NCI-H187 (cell line): ENCODE measurements around the gene GNG7.
"Not testable (repeated sequence)": the region's sequence is repeated elsewhere in the genome, so short reads cannot be mapped to it uniquely, and the experiment has no call there.

Experiments
- DNase-seq, 2 experiments: peaks; one replicate each; lab custom pipeline; 2025; lab: John Stamatoyannopoulos, UW

GNG7 gene

DNA sequence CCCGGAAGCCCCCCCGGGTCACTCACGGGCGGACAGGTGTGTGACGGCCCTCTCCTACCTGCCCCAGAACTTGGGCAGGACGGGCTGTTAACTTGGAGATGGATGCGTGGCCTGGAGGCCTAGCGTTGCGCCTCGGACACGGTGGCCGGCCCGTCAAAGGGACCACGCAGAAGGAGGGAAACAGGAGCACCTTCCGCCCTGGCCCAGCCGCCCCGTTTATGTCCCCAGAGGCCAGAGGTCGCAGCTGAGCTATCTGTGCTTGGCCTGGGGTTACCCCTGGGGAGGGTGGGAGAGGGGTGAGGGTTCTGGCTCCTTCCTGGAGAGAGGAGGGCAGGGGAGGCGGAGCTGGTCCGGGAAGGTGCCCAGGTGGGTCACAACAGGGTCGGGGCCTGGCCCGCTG, 190.9 kb downstream of the GNG7 start:
- DNase-seq = no peak

DNA sequence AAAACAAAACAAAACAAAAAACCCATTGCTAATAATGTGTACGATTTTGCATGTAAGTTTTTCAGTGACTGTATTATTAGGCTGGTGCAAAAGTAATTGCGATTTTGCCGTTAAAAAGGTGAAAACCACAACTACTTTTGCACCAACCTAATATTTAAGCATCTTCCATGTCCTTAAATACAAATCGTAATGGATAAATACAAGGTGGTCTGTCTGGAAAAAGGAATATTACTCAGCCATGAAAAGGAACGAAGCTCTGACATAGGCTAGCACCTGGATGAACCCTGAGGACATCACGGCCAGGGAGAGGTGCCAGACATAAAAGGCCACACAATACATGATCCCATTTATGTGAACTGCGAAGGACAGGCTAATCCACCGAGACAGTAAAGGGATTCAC, 193.4 kb downstream of the GNG7 start:
- DNase-seq = no peak

DNA sequence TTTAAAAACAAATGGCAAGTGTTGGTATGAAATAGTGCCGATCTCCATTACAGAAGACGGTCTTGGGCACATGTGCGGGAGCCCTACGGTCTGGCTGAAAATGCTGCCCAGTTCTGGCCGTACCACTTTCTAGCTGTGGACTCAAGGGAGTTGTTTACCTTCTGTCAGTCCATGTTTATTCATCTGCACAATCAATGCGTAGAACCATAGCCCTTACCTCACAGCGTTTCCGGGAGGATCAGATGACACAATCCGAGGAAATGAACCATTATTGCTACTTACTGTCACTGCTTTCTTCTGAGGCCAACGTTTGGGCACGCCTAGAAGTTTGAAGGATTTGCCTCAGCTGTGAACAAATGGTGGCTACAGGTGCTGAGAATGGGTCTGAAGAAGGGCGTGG, 195.4 kb downstream of the GNG7 start:
- peak; percentile 56 to 68 for DNase-seq

DNA sequence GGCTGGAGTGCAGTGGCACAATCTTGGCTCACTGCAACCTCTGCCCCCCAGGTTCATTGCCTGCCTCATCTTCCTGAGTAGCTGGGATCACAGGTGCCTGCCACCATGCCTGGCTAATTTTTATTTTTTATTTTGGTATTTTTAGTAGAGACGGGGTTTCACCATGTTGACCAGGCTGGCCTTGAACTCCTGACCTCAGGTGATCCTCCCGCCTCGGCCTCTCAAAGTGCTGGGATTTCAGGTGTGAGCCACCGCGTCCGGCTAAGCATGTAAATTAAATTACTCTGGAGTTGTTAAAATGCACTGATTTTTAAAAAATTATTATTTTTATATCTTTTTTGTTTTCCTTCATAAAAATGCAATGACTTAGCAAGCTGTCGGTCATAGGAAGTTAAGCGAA, 195.8 kb downstream of the GNG7 start:
- DNase-seq = not testable (repeated sequence)

DNA sequence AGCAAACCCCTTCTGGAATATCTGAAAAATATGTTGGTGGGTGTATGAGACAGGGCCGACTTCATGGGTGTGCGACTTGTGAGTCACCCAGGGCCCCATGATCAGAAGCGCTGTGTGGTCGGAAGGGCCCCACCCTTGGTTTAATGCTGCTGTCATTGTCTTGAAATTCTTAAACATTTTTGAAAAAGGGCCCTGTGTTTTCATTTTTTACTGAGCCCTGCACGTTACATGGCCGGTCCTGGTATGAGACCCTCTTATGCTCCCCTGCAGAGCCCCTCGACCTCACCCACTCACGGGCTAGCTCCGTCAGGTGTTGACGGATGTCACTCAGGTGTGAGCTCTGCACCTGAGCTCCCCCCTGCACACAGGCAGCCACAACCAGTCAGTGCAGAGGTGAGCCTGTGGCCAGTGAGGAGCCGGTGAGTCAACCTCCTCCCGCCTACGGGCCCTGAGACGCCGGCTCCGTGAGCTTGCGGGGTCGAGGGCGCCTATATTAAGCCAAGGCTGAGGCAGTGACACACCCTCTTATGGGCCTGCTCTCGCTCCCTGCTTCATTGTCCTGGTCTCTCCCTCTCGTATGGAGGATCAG, 198.9 kb downstream of the GNG7 start:
- DNase-seq = no peak

DNA sequence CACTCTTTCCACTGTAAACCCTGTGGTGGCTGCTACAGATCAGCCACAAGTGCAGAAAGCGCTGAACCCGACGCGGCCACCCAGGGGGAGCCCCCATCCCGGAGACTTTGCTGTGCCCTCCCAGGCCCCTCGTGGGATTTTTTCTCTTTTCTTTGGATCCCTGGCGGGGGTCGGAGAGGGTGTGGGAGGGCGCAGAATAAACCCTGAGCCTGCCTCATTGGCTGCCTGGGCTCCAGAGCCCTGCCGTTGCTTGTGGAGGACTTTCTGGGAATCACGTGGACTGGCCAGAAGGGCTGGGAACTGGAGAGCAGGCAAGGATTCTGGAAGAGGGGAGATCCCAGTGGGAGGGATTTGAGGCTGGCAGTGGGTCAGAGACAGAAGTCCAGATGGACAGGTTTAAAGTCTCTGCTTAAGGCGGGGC, 201.6 kb downstream of the GNG7 start:
- no peak for DNase-seq

DNA sequence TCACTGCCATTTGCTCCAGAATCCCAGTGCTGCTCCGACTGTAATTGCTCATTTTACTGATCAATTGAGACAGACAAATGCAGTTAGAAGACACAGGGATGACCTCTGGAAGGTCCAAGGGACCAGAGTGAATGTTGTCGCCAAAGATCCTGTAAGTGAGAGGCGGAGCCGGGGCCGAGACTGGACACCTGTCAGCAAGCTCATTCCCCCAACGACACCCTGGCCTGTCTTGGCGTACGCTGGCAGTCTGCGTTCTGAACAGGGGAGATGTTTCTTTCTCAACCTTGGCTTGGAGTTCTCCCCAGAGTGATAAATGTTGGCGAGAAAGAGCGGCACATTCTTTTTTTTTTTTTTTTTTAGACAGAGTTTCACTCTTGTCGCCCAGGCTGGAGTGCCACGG, 202.3 kb downstream of the GNG7 start:
- DNase-seq = no peak

DNA sequence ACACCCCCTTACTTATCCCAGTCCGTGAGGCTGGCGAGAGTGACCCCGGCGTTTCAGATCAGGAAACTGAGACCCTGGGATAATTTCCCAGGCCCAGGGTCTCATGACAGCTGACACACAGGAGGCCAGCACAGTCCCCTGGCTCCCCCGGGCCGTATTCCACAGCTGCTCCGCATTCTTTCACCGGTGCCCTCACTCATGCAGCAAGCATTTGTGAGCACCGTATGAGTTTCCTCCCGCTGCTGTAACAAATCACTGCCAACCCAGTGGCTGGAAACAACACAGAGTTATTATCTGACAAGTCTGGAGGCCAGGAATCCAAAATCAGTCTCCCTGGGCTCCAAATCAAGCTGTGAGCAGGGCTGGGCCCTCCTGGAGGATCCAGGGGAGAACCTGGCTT, 205.3 kb downstream of the GNG7 start:
- DNase-seq = no peak

DNA sequence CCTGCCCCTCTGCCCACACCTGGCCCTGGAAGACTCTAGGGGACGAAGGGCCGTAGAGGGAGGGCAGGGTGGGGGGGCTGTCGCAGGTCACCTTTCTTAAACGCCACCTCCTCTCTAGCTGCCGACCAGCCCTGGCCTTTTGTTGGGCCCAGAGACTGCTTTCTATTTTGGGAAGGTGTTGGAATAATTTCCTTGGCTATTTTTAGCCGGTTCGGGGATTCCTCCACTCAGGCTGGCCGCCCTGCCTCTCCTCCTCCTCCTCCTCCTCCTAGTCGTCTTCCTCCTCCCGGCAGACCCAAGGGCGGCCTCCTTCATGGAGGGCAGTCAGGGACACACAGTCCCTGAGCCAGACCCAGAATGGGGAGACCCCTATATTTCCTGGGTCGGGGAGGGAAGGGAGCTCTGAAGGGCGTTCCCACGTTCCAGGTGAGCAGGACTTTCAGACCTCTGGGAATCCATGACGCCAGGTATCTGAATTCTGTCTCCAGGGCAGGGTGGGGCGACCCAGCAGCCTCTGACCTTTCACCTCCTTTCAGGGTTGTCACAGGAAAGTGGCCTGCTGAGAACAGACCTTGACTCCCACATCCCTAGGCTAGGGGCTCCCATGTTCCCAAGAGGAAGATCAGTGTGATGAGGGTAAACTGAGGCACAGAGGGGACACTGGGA, 206.7 kb downstream of the GNG7 start:
- no peak for DNase-seq

DNA sequence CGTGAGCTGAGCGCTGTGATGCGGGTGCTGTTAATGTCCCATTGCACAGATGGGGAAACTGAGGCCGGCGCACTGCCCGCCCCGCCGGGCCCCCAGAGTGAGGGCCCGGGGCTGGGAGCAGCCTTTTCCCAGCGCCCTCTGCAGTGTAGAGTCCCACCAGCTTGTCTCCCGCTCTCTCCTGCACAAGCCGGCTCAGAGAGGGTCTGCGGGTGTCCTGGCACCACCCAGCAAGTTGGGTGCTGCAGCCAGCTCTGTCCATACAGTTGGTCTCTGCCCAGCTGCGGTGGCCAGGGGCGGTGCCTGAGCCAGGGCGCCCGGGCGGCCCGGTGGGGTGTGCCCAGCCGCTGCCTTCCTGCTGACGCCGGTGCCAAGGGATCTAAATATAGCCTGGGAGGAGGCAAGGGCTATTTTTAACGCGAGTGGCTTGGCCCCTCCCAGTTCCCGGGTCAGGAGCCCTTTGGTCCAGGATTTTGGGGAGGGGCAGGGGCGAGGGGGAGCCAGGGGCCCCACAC, 207.3 kb downstream of the GNG7 start:
- no peak for DNase-seq

DNA sequence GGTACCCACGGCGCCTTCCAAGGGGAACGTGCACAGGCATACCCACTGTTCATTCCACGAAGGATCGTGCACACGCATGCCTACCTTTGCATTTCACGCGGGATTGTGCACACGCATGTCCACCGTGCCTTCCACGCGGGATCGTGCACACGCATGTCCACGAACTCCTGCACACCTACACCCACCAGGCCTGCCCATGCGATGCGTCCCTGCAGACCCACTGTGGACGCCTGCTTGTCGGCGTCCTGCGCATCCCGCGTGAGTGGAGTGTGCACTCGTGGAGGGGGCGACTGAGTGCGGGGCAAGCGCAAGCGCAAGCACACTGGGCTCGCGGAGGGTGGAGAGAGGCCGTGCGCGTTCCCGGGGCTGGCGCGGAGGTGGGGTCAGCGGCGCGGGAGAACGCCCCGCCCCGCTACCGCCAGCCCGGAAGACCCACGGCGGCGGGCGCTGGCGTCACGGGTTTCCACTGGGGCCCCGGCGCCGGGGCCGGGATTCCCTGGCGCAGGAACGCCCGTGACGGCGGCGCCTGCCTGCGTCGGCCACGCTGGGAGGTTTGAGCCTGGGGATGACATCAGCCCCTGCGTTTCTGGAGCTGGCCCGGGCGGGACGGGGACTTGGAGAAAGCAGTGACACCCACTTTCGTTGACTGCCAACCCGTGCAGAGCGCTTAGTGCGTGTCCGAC, 207.9 kb downstream of the GNG7 start:
- no peak for DNase-seq

DNA sequence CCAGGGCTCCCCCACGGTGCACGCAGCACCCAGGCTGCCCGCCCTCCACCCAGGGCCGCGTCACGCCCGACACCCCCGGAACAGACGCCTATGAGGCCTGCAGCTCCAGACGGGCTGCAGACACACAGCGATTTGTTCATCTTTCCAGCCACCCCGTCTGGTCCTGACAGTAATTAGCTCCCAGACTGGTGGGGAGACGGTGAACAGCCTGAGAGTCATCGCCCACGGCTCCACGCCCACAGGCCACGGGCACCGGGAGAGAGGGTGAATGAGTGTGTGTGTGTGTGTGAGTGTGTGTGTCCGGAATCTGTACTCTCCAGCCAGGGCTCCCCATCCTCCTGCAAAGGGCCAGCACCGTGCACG, 208.4 kb downstream of the GNG7 start:
- DNase-seq = no peak

DNA sequence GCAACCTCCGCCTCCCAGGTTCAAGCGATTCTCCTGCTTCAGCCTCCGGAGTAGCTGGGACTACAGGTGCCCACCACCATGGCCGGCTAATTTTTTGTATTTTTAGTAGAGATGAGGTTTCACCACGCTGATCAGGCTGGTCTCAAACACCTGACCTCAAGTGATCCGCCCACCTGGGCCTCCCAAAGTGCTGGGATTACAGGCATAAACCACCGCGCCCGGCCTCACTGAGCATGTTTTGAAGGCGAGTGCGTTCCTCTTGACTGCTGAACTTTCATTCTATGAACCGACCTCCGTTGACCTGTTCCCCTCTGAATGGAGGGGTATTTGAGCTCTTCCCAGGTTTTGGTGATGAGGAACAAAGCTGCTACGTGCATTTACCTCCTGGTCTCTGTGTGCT, 209.0 kb downstream of the GNG7 start:
- DNase-seq = not testable (repeated sequence)

DNA sequence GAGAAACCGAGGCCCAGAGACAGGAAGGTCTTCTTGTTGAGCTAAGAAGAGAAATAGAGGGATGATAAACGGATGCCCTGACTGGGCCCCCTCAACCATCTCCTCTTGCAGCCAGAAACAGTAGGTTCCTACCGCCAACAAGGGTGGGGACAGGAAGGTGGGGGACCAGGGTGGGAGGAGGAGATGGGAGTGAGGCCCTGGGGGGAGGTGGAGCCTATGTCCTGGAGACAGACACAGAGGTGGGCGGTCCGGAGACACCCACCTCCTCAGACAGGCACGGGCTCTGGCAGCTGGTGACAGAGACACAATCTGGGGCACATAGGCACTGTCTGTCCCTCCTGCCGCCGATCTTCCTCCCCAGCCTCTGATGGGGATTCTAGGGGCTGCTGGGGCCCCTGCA, 209.6 kb downstream of the GNG7 start:
- no peak for DNase-seq

DNA sequence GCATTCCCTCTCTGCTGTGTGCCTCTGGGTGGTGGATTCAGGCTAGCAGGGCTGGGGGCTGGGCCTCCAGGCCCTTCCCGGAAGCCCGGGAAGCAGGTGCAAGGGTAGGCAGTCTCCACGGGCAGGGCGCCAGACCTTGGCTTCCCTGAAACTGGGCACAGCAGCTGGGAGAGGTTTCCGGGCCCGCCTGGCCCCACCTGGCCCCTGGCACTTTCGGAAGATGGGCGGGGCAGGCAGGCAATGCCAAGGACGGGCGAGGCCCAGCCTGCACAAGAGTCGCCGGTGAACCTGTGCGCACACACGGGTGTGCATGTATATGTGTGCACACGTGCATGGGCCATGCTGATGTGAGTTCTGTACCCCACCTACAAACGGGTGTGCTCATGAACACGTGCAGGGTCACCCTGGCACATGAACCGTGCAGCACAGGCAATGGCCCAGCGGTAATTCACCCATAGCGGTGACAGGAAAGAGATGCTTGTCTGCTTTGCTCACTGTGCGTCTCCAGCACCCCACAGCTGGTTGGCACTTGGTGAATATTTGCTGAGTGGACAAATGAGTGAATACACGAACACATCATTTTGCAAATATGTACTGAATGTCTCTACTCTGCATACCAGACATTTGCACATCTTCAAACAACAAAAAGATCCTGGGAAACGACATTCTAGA, 211.2 kb downstream of the GNG7 start:
- DNase-seq = no peak

DNA sequence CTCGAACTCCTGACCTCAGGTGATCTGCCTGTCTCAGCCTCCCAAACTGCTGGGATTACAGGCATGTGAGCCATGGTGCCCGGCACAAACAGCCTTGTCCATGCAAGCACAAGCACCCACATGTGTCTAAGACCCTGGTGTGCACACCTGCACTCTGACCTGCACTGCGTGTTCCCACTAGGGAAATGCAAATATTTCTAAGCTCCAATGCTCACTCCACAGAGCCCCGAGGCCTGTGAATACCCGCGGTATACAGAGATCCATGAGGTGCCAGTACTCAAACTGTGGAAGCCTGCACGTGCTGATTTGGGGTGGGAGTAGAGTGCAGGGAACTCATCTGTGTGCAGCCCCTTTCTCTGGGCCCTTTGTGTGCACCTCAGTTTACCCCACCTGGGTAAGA, 211.8 kb downstream of the GNG7 start:
- no peak for DNase-seq

DNA sequence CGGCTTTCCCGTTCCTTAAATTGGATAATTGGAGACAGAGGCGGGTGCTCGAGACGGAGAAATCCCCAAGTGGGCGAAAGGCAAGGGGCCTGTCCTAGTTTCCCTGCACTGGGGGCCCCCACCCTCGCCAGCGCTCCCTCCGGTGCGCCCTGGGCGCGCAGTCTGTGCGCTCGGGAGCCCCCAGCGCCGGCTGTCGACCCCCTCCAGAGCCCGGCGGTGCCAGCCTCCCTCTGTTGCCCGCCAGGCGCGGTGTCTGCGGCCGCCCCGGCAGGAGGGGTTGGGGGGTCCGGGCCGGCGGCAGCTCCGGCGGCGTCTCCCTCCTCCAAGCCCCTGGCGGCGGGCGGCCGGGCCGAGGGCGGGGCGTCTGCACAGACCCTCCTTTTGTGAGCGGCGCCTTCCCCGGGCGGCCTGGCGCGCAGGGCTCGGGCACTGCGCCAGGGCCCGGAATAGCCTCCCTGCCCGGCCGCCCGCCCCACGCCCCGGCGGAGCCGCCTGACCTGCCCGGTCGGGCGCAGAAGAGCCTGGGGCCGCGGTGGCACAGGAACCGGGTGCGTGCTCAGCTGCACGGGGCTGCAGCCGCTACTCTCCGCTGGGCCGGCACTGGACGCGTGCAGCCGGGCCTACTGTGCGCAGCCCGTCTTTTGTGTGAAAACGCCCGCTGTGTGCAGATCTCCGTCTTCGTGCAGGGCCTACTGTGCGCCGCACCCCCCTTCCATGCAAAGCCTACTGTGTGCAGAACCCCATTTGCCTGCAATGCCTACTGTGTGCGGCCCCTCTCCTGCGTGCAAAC, 213.4 kb downstream of the GNG7 start:
- DNase-seq = no peak

DNA sequence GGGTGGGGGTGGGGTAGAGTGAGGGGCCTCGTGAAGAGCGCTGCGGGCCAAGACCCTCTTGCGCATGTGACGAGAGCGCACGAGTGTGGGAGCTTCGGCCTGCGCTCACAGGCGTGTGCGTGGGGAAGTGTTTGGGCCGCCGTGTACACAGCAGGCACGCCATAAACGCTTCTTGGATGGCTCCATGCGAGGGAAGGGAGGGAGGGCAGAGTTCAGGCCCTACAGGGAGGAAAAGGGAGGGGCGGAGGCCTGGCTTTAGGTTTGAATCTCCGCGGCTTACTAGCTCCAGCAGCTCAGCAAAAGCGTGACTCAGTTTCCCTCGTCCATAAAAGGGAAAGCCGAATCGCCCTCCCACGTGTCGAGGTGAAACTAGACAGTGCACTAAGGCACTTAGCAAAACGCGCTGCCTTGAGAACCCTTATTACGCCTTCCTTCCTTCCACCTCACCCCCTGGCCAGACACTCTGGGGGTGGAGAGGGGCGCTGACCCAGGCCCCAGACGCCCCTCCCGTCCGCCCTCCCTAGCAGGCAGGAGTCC, 214.0 kb downstream of the GNG7 start:
- no peak for DNase-seq

DNA sequence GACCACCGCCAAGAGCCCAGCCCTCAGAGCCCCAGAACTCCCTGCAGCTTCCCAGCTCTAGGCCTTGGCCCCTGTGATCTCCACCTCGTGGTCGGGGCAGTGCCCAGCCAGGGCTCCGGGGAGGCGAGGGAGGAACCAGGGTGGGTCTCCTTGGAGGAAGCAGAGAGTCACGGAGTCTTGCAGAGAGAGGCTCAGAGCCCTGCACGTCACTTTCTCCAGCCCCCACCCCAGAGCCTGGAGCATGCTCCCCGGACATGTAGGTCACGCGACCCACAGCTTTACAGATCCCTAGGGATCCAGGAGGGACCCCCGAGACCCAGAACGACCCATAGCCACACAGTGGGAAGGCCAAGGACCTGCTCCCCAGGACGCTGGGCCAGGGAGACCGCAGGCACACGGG, 214.7 kb downstream of the GNG7 start:
- DNase-seq = no peak

DNA sequence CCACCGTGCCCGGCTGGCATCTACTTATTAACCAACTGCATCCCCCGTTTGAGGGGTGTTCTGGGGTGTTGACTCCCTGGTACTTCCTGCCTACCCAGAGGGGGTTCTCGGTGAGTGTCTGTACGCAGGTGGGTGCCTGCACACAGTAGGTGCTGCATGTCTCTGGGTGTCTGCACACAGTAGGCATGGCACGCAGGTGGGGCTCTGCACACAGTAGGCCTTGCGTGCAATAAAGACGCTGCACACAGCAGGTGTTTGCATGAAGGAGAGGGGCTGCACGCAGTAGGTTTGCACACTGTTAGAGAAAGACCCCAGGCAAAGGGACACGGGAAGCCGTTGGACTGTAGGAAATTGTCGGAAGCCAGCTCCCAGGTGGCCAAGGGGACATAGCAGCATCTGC, 215.4 kb downstream of the GNG7 start:
- DNase-seq = no peak

DNA sequence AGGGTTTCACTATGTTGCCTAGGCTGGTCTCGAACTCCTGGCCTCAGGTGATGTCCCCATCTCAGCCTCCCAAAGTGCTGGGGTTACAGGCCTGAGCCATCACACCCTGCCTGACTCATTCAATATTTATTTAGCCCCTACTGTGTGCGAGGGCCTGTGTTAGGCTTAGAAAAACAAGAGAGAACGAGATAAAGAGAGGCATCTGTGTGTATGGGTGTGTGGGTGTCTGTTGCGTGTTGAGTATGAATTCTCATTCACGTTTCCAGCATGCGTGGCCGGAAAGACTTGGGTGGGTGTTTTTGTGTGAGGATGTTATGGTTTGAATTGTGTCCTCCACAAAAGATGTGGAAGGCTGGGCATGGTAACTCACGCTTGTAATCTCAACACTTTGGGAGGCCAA, 217.1 kb downstream of the GNG7 start:
- no peak for DNase-seq
